K562 (cell line): Measurements from ENCODE around the gene NFIB. TPM values are rescaled to one million over a fixed set of nuclear protein-coding genes. Genes with fewer than 3 reads are reported as not detected.

Experiments
- ATAC-seq: fragments of 200-7000 bp; cut with Tn5 transposase; 3 replicates; pipeline ENCODE4 v1.9.1; 2020; ENCODE audit warnings: moderate library complexity
- BruUV-seq: library from RNA; stranded (reverse); fragments of 400-500 nt; replicated peaks from 2 replicates; lab custom pipeline; 2021; lab: Mats Ljungman, UMichigan
- CTCF ChIA-PET: fragments of 300-600 bp; formaldehyde crosslinking; extraction: SDS; loops from one replicate; lab custom pipeline; 2021; ENCODE audit warnings: low intra/inter-chr PET ratio; lab: Yijun Ruan, JAX
- POLR2A ChIA-PET: fragments of 300-600, 350-650 bp; sonication (Branson Sonifier 250); formaldehyde crosslinking; extraction: SDS; loops from one replicate; lab custom pipeline; 2021; ENCODE audit warnings: antibody characterized with exemption, inconsistent platforms; lab: Yijun Ruan, JAX
- DNase-seq, 4 experiments: peaks; one replicate each; pipeline versions ENCODE4 v3.0.0 to v3.0.0-alpha.2; 2011 to 2018; ENCODE audit warnings: low spot score in 3 of 4, mixed read lengths in 3 of 4; ENCODE audit errors: extremely low read depth in 1 of 4
- FAIRE-seq: peaks from 2 replicates; lab custom pipeline; 2011; peaks lifted over from hg19 to GRCh38; lab: Jason Lieb, UNC
- H2AFZ ChIP-seq: 2 replicates; pipeline ENCODE4 v1.6.0; 2011; ENCODE audit warnings: low read depth, low read length, control low read depth, inconsistent platforms
- H3K27ac ChIP-seq: fragments of 200-600 bp; 3 replicates; pipeline ENCODE4 v1.8.0; 2011; ENCODE audit warnings: low read depth, mild to moderate bottlenecking, control low read depth, inconsistent platforms, low read length, moderate library complexity, mixed read lengths; ENCODE audit errors: extremely low read depth
- H3K27me3 ChIP-seq, 2 experiments: fragments of 300-600 bp in 1 of 2; 2 replicates in 1 of 2; 3 replicates in 1 of 2; pipeline versions ENCODE4 v1.6.0 to v1.8.0; 2011; ENCODE audit warnings: inconsistent platforms in 2 of 2, low read length in 2 of 2, mild to moderate bottlenecking in 1 of 2, mixed read lengths in 1 of 2, moderate library complexity in 1 of 2; ENCODE audit not compliant: control insufficient read depth in 2 of 2, insufficient read depth in 2 of 2
- H3K36me3 ChIP-seq: fragments of 300-600 bp; 3 replicates; pipeline ENCODE4 v1.8.0; 2011; ENCODE audit warnings: mild to moderate bottlenecking, low read length, inconsistent platforms; ENCODE audit not compliant: control insufficient read depth, insufficient read depth
- H3K4me1 ChIP-seq, 2 experiments: fragments of 200-600 bp in 1 of 2; replicated peaks in 1 of 2; 2 replicates in 1 of 2; 3 replicates in 1 of 2; pipeline versions ENCODE4 v1.5.1 to v1.8.0; 2011; ENCODE audit warnings: inconsistent platforms in 2 of 2, low read length in 2 of 2, mild to moderate bottlenecking in 1 of 2, mixed read lengths in 1 of 2, moderate library complexity in 1 of 2; ENCODE audit not compliant: control insufficient read depth in 2 of 2, insufficient read depth in 2 of 2
- H3K4me2 ChIP-seq: 2 replicates; pipeline ENCODE4 v1.6.1; 2011; ENCODE audit warnings: low read length, control low read depth, inconsistent platforms, mixed read lengths; ENCODE audit not compliant: insufficient read depth
- H3K4me3 ChIP-seq: fragments of 200-600 bp; sonication (generic), shearing (Covaris generic); 2 replicates; pipeline ENCODE4 v1.5.1; 2016; ENCODE audit warnings: control low read depth, inconsistent platforms
- H3K79me2 ChIP-seq: fragments of 200-600 bp; 3 replicates; pipeline ENCODE4 v1.8.0; 2011; ENCODE audit warnings: low read length, inconsistent platforms; ENCODE audit not compliant: control insufficient read depth, insufficient read depth
- H3K9ac ChIP-seq, 2 experiments: 2 replicates each; pipeline versions ENCODE4 v1.6.0 to v1.6.1; 2011; ENCODE audit warnings: low read depth in 2 of 2, low read length in 2 of 2, control low read depth in 1 of 2, inconsistent platforms in 1 of 2, mild to moderate bottlenecking in 1 of 2, mixed read lengths in 1 of 2; ENCODE audit not compliant: insufficient read depth in 1 of 2
- H3K9me1 ChIP-seq: one replicate; pipeline ENCODE4 v1.6.0; 2011; ENCODE audit warnings: inconsistent platforms, mild to moderate bottlenecking, low read length, moderate library complexity; ENCODE audit not compliant: control insufficient read depth, insufficient read depth
- H3K9me3 ChIP-seq: replicated peaks from 2 replicates; pipeline ENCODE4 v1.5.1; 2011; ENCODE audit warnings: low read depth, low read length, inconsistent platforms; ENCODE audit not compliant: control insufficient read depth, insufficient read depth
- H4K20me1 ChIP-seq: replicated peaks from 2 replicates; pipeline ENCODE4 v1.6.1; 2011; ENCODE audit warnings: low read length, inconsistent platforms, mixed read lengths; ENCODE audit not compliant: control insufficient read depth, insufficient read depth
- CCNT2 ChIP-seq: IDR thresholded peaks from 2 replicates; pipeline ENCODE4 v1.6.1; 2011; ENCODE audit warnings: borderline replicate concordance, low read depth, mild to moderate bottlenecking, moderate library complexity, mixed read lengths, low read length; ENCODE audit not compliant: insufficient read length; ENCODE audit errors: extremely low read depth
- HDGF ChIP-seq: fragments of 450-650 bp; IDR thresholded peaks from 2 replicates; pipeline ENCODE4 v1.6.1; 2016
- KDM2B ChIP-seq: fragments of 250-450 bp; sonication (Bioruptor Pico); IDR thresholded peaks from 2 replicates; pipeline ENCODE4 v1.8.0; 2021; ENCODE audit warnings: mild to moderate bottlenecking, moderate library complexity
- KLF6 ChIP-seq: fragments of 250-450 bp; sonication (Bioruptor Pico); IDR thresholded peaks from 2 replicates; pipeline ENCODE4 v1.4.0; 2020; ENCODE audit warnings: mild to moderate bottlenecking, moderate library complexity, borderline replicate concordance
- NCOR1 ChIP-seq: fragments of 450-650 bp; IDR thresholded peaks from 2 replicates; pipeline ENCODE4 v1.6.1; 2016; ENCODE audit warnings: mild to moderate bottlenecking, moderate library complexity
- RFX1 ChIP-seq: fragments of 450-650 bp; IDR thresholded peaks from 2 replicates; pipeline ENCODE4 v1.6.1; 2016; ENCODE audit warnings: mild to moderate bottlenecking, moderate library complexity
- ZNF133 ChIP-seq: fragments of 250-450 bp; sonication (Bioruptor Pico); IDR thresholded peaks from 2 replicates; pipeline ENCODE4 v1.4.0; 2020; ENCODE audit warnings: mild to moderate bottlenecking
- ZZZ3 ChIP-seq: fragments of 450-650 bp; IDR thresholded peaks from 2 replicates; pipeline ENCODE4 v1.6.1; 2016; ENCODE audit warnings: antibody characterized with exemption, mild to moderate bottlenecking, moderate library complexity
- in situ Hi-C: fragments of 300-500 bp; cut with MboI; formaldehyde crosslinking; loops from 4 replicates; pipeline ENCODE4 v1.15.0; 2018; ENCODE audit warnings: inconsistent platforms, mixed read lengths
- intact Hi-C: fragments of 100-400 bp; cut with micrococcal nuclease; formaldehyde crosslinking; loops from 2 replicates; pipeline ENCODE4 v1.14.2; 2022
- polyA plus RNA-seq, 8 experiments: library from polyadenylated mRNA; depleted of rRNA in 4 of 8; stranded (reverse) in 5 of 8; unstranded in 3 of 8; fragments of >200 nt; fragmentation: Nextera tagmentation in 2 of 8; fragmentation: Illumina TruSeq in 1 of 8; extraction: Ambion mirVana in 2 of 8; extraction: Trizol in 1 of 8; gene quantifications; 2 replicates each; pipeline versions ENCODE4 v1.2.1 to v1.2.3, GENCODE V29; 2011 to 2014; ENCODE audit warnings: inconsistent platforms in 1 of 8, missing spikeins in 1 of 8
- total RNA-seq, 7 experiments: library from RNA; depleted of rRNA in 6 of 7; stranded (reverse); fragments of >200 nt in 6 of 7; fragmentation: Illumina TruSeq in 2 of 7; extraction: Trizol in 2 of 7; gene quantifications; 2 replicates each; pipeline versions ENCODE4 v1.2.1 to v1.2.3, GENCODE V29; 2011 to 2021; ENCODE audit warnings: low replicate concordance in 1 of 7
- TF ChIP-seq, protein P1 (sequence below): sonication (generic); formaldehyde crosslinking; IDR thresholded peaks from 2 replicates; pipeline ENCODE4 v1.8.1; 2023; ENCODE audit warnings: mild to moderate bottlenecking, missing genetic modification reagents

NFIB gene
- total and polyA plus RNA-seq, 9 of the 15 experiments (the other 6 are each of a cell fraction or from before 2014, with no cell fraction given) = 1.2 to 3.3 (median 1.9) TPM

DNA sequence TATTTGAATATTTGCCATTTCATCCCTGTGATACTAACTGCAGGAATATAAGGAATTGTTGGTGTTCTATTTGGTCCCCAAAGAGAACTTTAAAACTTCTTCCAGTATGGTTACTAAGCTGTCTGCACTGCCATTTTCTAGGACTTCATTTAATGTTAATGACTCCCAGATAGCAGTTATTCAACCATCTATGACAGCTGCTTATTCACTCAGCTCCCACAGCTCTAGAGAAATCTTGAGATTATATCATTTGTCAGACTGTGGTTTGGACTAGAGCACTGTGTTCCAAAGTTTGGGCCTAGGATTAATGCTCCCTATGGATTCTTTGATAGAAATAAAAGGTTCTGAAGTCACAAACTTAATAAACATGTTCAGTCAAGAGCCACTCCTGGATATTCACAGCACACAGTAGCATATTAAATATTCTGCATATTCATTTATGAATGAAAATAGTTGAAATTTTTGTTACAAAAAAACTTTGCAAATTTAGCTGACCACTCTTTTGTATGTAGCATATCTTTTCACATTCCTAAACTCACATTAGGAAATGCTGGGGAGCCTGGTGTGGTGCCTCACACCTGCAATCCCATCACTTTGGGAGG, 173.7 kb downstream of the NFIB start:
- Histone ChIP-seq H3K27ac (no peak overlapping the region), H3K79me2 (no peaks in the 10 kb centered on the region)
- POLR2A ChIA-PET = no interaction called here

More for the DNA sequence above, 173.7 kb downstream of the NFIB start:
- CTCF ChIA-PET = no interaction called here
- in situ Hi-C loops = no loop called here
- Histone ChIP-seq H3K4me1 (no peaks in the 10 kb centered on the region), H3K9me1 (no peaks in the 10 kb centered on the region), H2AFZ (no peak overlapping the region), H3K9ac (no peak overlapping the region), H3K36me3 (no peaks in the 10 kb centered on the region), H3K4me3 (no peak overlapping the region), H3K27me3 (no peaks in the 10 kb centered on the region), H3K9me3 (no peaks in the 10 kb centered on the region), H4K20me1 (no peaks in the 10 kb centered on the region), H3K4me2 (no peak overlapping the region)
- TF ChIP-seq ZNF133 (CRISPR knock-in tag) (no peak), RFX1 (no peak), NCOR1 (no peak), KLF6 (CRISPR knock-in tag) (no peak), KDM2B (CRISPR knock-in tag) (no peak), HDGF (no peak), CCNT2 (no peak), ZZZ3 (no peak)
- TF ChIP-seq, protein P1, sequence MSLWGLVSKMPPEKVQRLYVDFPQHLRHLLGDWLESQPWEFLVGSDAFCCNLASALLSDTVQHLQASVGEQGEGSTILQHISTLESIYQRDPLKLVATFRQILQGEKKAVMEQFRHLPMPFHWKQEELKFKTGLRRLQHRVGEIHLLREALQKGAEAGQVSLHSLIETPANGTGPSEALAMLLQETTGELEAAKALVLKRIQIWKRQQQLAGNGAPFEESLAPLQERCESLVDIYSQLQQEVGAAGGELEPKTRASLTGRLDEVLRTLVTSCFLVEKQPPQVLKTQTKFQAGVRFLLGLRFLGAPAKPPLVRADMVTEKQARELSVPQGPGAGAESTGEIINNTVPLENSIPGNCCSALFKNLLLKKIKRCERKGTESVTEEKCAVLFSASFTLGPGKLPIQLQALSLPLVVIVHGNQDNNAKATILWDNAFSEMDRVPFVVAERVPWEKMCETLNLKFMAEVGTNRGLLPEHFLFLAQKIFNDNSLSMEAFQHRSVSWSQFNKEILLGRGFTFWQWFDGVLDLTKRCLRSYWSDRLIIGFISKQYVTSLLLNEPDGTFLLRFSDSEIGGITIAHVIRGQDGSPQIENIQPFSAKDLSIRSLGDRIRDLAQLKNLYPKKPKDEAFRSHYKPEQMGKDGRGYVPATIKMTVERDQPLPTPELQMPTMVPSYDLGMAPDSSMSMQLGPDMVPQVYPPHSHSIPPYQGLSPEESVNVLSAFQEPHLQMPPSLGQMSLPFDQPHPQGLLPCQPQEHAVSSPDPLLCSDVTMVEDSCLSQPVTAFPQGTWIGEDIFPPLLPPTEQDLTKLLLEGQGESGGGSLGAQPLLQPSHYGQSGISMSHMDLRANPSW (CRISPR knock-in tag) = no peak
- no TSS peak for BruUV-seq
- no peak for DNase-seq
- intact Hi-C loops = no loop called here
- no peak for FAIRE-seq
- ATAC-seq = no peak
